Activated naive CD8-positive, alpha-beta T cell (primary cell): Measurements from ENCODE around the gene ITGB2.
A peak's percentile ranks its signal among the peaks of the same experiment; 100 is the strongest.

Experiments used
- H3K27ac Mint-ChIP-seq: one replicate; pipeline ENCODE4 v1.8.0; 2021; ENCODE audit warnings: mixed read lengths
- H3K27me3 Mint-ChIP-seq: one replicate; pipeline ENCODE4 v1.8.0; 2021; ENCODE audit warnings: mixed read lengths
- H3K36me3 Mint-ChIP-seq: one replicate; pipeline ENCODE4 v1.8.0; 2021; ENCODE audit warnings: mixed read lengths
- H3K4me1 Mint-ChIP-seq: one replicate; pipeline ENCODE4 v1.8.0; 2021; ENCODE audit warnings: low read depth, mixed read lengths
- H3K4me3 Mint-ChIP-seq: one replicate; pipeline ENCODE4 v1.8.0; 2021; ENCODE audit warnings: mild to moderate bottlenecking, mixed read lengths
- H3K9me3 Mint-ChIP-seq: one replicate; pipeline ENCODE4 v1.8.0; 2021; ENCODE audit warnings: low read depth, mixed read lengths

Gene ITGB2

GRCh38 chr21:44905016-44905727 is 15.5 kb downstream of the ITGB2 start:
- Mint-ChIP-seq H3K9me3 (no peaks in the 10 kb centered on the region), H3K4me3 (no peak overlapping the region), H3K27me3 (no peaks in the 10 kb centered on the region), H3K36me3 (peaks cover 5% of the 10 kb centered on the region), H3K4me1 (peaks cover 34% of the 10 kb centered on the region), H3K27ac (peak overlapping the region; percentile 16)

- H3K4me1 Mint-ChIP-seq = peaks cover 27% of the 10 kb centered on the region
- H3K27ac Mint-ChIP-seq = peak overlapping the region; percentile 22
- no peaks in the 10 kb centered on the region for H3K27me3 Mint-ChIP-seq
- H3K36me3 Mint-ChIP-seq = peaks cover 4% of the 10 kb centered on the region
- no peaks in the 10 kb centered on the region for H3K9me3 Mint-ChIP-seq
- H3K4me3 Mint-ChIP-seq = no peak overlapping the region
These were observed 16.4 kb downstream of the ITGB2 start for GRCh38 chr21:44904141-44904923.

- Mint-ChIP-seq H3K4me1 (peaks cover 21% of the 10 kb centered on the region), H3K9me3 (no peaks in the 10 kb centered on the region), H3K27ac (no peak overlapping the region), H3K27me3 (no peaks in the 10 kb centered on the region), H3K4me3 (no peak overlapping the region), H3K36me3 (peaks cover 2% of the 10 kb centered on the region)
These were observed 17.0 kb downstream of the ITGB2 start for GRCh38 chr21:44903689-44904088.

GRCh38 chr21:44903050-44903685 is 17.5 kb downstream of the ITGB2 start:
- Mint-ChIP-seq H3K27ac (no peak overlapping the region), H3K27me3 (no peaks in the 10 kb centered on the region), H3K4me1 (peaks cover 21% of the 10 kb centered on the region), H3K9me3 (no peaks in the 10 kb centered on the region), H3K36me3 (peaks cover 2% of the 10 kb centered on the region), H3K4me3 (no peak overlapping the region)

- no peak overlapping the region for H3K27ac Mint-ChIP-seq
- H3K4me1 Mint-ChIP-seq = peaks cover 15% of the 10 kb centered on the region
- no peak overlapping the region for H3K4me3 Mint-ChIP-seq
- H3K27me3 Mint-ChIP-seq = no peaks in the 10 kb centered on the region
- no peaks in the 10 kb centered on the region for H3K9me3 Mint-ChIP-seq
- peaks cover 2% of the 10 kb centered on the region for H3K36me3 Mint-ChIP-seq
These were observed 18.2 kb downstream of the ITGB2 start for GRCh38 chr21:44902268-44903049.

- peaks cover 2% of the 10 kb centered on the region for H3K36me3 Mint-ChIP-seq
- no peak overlapping the region for H3K4me3 Mint-ChIP-seq
- H3K4me1 Mint-ChIP-seq = peaks cover 14% of the 10 kb centered on the region
- no peak overlapping the region for H3K27ac Mint-ChIP-seq
- H3K27me3 Mint-ChIP-seq = no peaks in the 10 kb centered on the region
- H3K9me3 Mint-ChIP-seq = no peaks in the 10 kb centered on the region
These were observed 19.2 kb downstream of the ITGB2 start for GRCh38 chr21:44901391-44902074.

GRCh38 chr21:44900559-44901251 is 20.0 kb downstream of the ITGB2 start:
- H3K9me3 Mint-ChIP-seq = no peaks in the 10 kb centered on the region
- no peaks in the 10 kb centered on the region for H3K27me3 Mint-ChIP-seq
- H3K4me3 Mint-ChIP-seq = no peak overlapping the region
- no peaks in the 10 kb centered on the region for H3K36me3 Mint-ChIP-seq
- H3K4me1 Mint-ChIP-seq = peaks cover 12% of the 10 kb centered on the region
- H3K27ac Mint-ChIP-seq = peak overlapping the region; percentile 16

GRCh38 chr21:44899768-44900558 is 20.7 kb downstream of the ITGB2 start:
- Mint-ChIP-seq H3K9me3 (no peaks in the 10 kb centered on the region), H3K36me3 (no peaks in the 10 kb centered on the region), H3K4me1 (peaks cover 10% of the 10 kb centered on the region), H3K4me3 (no peak overlapping the region), H3K27me3 (no peaks in the 10 kb centered on the region), H3K27ac (no peak overlapping the region)

- Mint-ChIP-seq H3K4me1 (peaks cover 5% of the 10 kb centered on the region), H3K27me3 (no peaks in the 10 kb centered on the region), H3K4me3 (no peak overlapping the region), H3K9me3 (no peaks in the 10 kb centered on the region), H3K36me3 (no peaks in the 10 kb centered on the region), H3K27ac (no peak overlapping the region)
These were observed 21.6 kb downstream of the ITGB2 start for GRCh38 chr21:44898851-44899767.

- Mint-ChIP-seq H3K4me1 (peaks cover 9% of the 10 kb centered on the region), H3K9me3 (no peaks in the 10 kb centered on the region), H3K27me3 (no peaks in the 10 kb centered on the region), H3K36me3 (no peaks in the 10 kb centered on the region), H3K27ac (no peak overlapping the region), H3K4me3 (no peak overlapping the region)
These were observed 22.6 kb downstream of the ITGB2 start for GRCh38 chr21:44898011-44898488.

- Mint-ChIP-seq H3K4me3 (no peak overlapping the region), H3K4me1 (peaks cover 14% of the 10 kb centered on the region), H3K36me3 (no peaks in the 10 kb centered on the region), H3K27me3 (no peaks in the 10 kb centered on the region), H3K27ac (no peak overlapping the region), H3K9me3 (no peaks in the 10 kb centered on the region)
These were observed 23.2 kb downstream of the ITGB2 start for GRCh38 chr21:44897326-44898010.
